DMS 273 (cell line): ENCODE results near the gene LDHB.
"Not testable (repeated sequence)": the region's sequence is repeated elsewhere in the genome, so short reads cannot be mapped to it uniquely, and the experiment has no call there.

Source experiments
- DNase-seq: peaks from one replicate; lab custom pipeline; 2025; ENCODE audit not compliant: unreplicated experiment; lab: John Stamatoyannopoulos, UW

Gene LDHB

GRCh38 chr12:21662122-21662792, 4.6 kb upstream of the LDHB start:
- DNase-seq: no peak

- not testable (repeated sequence) for DNase-seq
Observed at GRCh38 chr12:21661396-21662093, 3.9 kb upstream of the LDHB start.

GRCh38 chr12:21659383-21659782, 1.7 kb upstream of the LDHB start:
- peak; percentile 20 for DNase-seq

GRCh38 chr12:21656905-21657325, 727 bp downstream of the LDHB start:
- peak; percentile 51 for DNase-seq

- no peak for DNase-seq
Observed at GRCh38 chr12:21655591-21655990, 2.1 kb downstream of the LDHB start.

GRCh38 chr12:21651821-21652220, 5.8 kb downstream of the LDHB start:
- no peak for DNase-seq

GRCh38 chr12:21650997-21651396, 6.6 kb downstream of the LDHB start:
- DNase-seq: no peak

- no peak for DNase-seq
Observed at GRCh38 chr12:21649034-21649433, 8.6 kb downstream of the LDHB start.

- DNase-seq: no peak
Observed at GRCh38 chr12:21648378-21648777, 9.3 kb downstream of the LDHB start.

- no peak for DNase-seq
Observed at GRCh38 chr12:21647179-21647578, 10.5 kb downstream of the LDHB start.

GRCh38 chr12:21645041-21645500, 12.6 kb downstream of the LDHB start:
- DNase-seq: not testable (repeated sequence)

- DNase-seq: no peak
Observed at GRCh38 chr12:21644516-21644915, 13.1 kb downstream of the LDHB start.

- DNase-seq: no peak
Observed at GRCh38 chr12:21643758-21644157, 13.9 kb downstream of the LDHB start.

- no peak for DNase-seq
Observed at GRCh38 chr12:21642707-21643389, 14.8 kb downstream of the LDHB start.

GRCh38 chr12:21638054-21638891, 19.4 kb downstream of the LDHB start:
- no peak for DNase-seq

GRCh38 chr12:21634245-21634644, 23.4 kb downstream of the LDHB start:
- no peak for DNase-seq

GRCh38 chr12:21631367-21631766, 26.3 kb downstream of the LDHB start:
- no peak for DNase-seq

- no peak for DNase-seq
Observed at GRCh38 chr12:21627924-21628323, 29.7 kb downstream of the LDHB start.

GRCh38 chr12:21618566-21618965, 39.1 kb downstream of the LDHB start:
- no peak for DNase-seq

GRCh38 chr12:21617030-21617429, 40.6 kb downstream of the LDHB start:
- no peak for DNase-seq

- DNase-seq: no peak
Observed at GRCh38 chr12:21615431-21615830, 42.2 kb downstream of the LDHB start.
